A673 (cell line): ENCODE data around the gene SLX4. TPM values are rescaled to one million over a fixed set of nuclear protein-coding genes. Genes with fewer than 3 reads are reported as not detected.

Experiments
- BruUV-seq: library from RNA; stranded (reverse); fragments of 400-500 nt; replicated peaks from 2 replicates; lab custom pipeline; 2021; lab: Mats Ljungman, UMichigan
- CTCF ChIA-PET: fragments of 300-600 bp; sonication (Branson Sonifier 250); formaldehyde crosslinking; loops from one replicate; lab custom pipeline; 2022; ENCODE audit warnings: antibody characterized with exemption; lab: Charles Lee
- POLR2A ChIA-PET: fragments of 300-600 bp; sonication (Branson Sonifier 250); formaldehyde crosslinking; loops from one replicate; lab custom pipeline; 2022; ENCODE audit warnings: antibody characterized with exemption; ENCODE audit not compliant: low non-redundant PET; lab: Charles Lee
- DNase-seq: peaks from one replicate; pipeline ENCODE4 v3.0.0-alpha.2; 2015; ENCODE audit warnings: low spot score
- H3K27ac ChIP-seq: fragments of 200-600 bp; sonication (generic); 2 replicates; pipeline ENCODE4 v1.5.1; 2016; ENCODE audit warnings: mixed run types, low read depth, mild to moderate bottlenecking, mixed read lengths, antibody characterized with exemption, low read length; ENCODE audit not compliant: poor library complexity, severe bottlenecking
- H3K27me3 ChIP-seq: fragments of 200-600 bp; sonication (generic); replicated peaks from 2 replicates; pipeline ENCODE4 v1.6.1; 2017; ENCODE audit warnings: mixed run types, low read depth, mild to moderate bottlenecking, mixed read lengths, antibody characterized with exemption, low read length; ENCODE audit not compliant: insufficient read depth, poor library complexity
- H3K36me3 ChIP-seq: fragments of 200-600 bp; sonication (generic); 2 replicates; pipeline ENCODE4 v1.6.1; 2016; ENCODE audit warnings: mixed run types, mild to moderate bottlenecking, mixed read lengths, antibody characterized with exemption, low read length; ENCODE audit not compliant: insufficient read depth, poor library complexity, severe bottlenecking
- H3K4me1 ChIP-seq: fragments of 200-600 bp; sonication (generic); 2 replicates; pipeline ENCODE4 v1.6.1; 2017; ENCODE audit warnings: mixed run types, mild to moderate bottlenecking, mixed read lengths, antibody characterized with exemption, low read length; ENCODE audit not compliant: insufficient read depth, poor library complexity, severe bottlenecking
- H3K4me3 ChIP-seq: fragments of 200-600 bp; sonication (generic); 2 replicates; pipeline ENCODE4 v1.5.1; 2016; ENCODE audit warnings: low read depth, mixed run types, mild to moderate bottlenecking, mixed read lengths, low read length; ENCODE audit not compliant: poor library complexity, severe bottlenecking
- H3K9me3 ChIP-seq: fragments of 200-600 bp; sonication (generic); 2 replicates; pipeline ENCODE4 v1.6.1; 2016; ENCODE audit warnings: mixed run types, low read depth, mild to moderate bottlenecking, mixed read lengths, antibody characterized with exemption, low read length; ENCODE audit not compliant: poor library complexity, severe bottlenecking
- EZH2 ChIP-seq: fragments of 200-600 bp; sonication (generic); IDR thresholded peaks from 2 replicates; pipeline ENCODE4 v1.6.1; 2017; ENCODE audit warnings: borderline replicate concordance, low read depth, mild to moderate bottlenecking, mixed read lengths, antibody characterized with exemption, low read length; ENCODE audit not compliant: poor library complexity, severe bottlenecking
- intact Hi-C: fragments of 100-400 bp; cut with micrococcal nuclease; formaldehyde crosslinking; loops from one replicate; pipeline ENCODE4 v1.10.0; 2022; ENCODE audit not compliant: unreplicated experiment
- total RNA-seq: library from RNA; stranded (reverse); gene quantifications from 2 replicates; pipeline ENCODE4 v1.2.3, GENCODE V29; 2021
- TF ChIP-seq, protein P1 (sequence below): fragments of 300-800, 200-600 bp; sonication (generic); conservative IDR thresholded peaks from 2 replicates; pipeline ENCODE4 v1.5.1; 2017; ENCODE audit warnings: low read depth, mild to moderate bottlenecking, antibody characterized with exemption, low read length, moderate library complexity, mixed read lengths

Gene SLX4
- total RNA-seq, 1 experiment from 2014 or later, result 15.1 TPM

DNA sequence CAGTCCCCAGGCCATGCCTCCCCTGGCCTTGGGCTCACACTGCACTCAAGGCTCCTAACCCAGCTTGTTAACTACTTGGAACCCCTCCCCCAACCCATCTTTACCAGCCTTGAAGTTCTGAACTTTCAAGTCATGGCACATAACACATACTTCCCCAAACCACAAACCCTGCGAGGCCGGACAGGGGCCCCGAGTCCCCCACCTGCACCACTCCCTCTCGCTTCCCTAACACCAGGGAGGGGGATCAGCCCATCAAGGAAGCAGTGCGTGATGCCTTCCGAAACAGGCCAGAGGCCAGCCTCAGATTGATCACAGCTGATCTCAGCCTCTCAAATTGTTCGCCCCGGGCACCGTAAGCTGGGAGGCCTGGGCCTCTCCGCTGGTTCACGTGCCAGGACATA lies 31.2 kb downstream of the SLX4 start:
- Histone ChIP-seq H3K27me3 (no peaks in the 10 kb centered on the region), H3K4me3 (no peak overlapping the region), H3K27ac (peak overlapping the region; percentile 53), H3K36me3 (peaks cover 8% of the 10 kb centered on the region), H3K4me1 (peaks cover 16% of the 10 kb centered on the region), H3K9me3 (no peaks in the 10 kb centered on the region)
- TF ChIP-seq, protein P1, sequence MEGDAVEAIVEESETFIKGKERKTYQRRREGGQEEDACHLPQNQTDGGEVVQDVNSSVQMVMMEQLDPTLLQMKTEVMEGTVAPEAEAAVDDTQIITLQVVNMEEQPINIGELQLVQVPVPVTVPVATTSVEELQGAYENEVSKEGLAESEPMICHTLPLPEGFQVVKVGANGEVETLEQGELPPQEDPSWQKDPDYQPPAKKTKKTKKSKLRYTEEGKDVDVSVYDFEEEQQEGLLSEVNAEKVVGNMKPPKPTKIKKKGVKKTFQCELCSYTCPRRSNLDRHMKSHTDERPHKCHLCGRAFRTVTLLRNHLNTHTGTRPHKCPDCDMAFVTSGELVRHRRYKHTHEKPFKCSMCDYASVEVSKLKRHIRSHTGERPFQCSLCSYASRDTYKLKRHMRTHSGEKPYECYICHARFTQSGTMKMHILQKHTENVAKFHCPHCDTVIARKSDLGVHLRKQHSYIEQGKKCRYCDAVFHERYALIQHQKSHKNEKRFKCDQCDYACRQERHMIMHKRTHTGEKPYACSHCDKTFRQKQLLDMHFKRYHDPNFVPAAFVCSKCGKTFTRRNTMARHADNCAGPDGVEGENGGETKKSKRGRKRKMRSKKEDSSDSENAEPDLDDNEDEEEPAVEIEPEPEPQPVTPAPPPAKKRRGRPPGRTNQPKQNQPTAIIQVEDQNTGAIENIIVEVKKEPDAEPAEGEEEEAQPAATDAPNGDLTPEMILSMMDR, result no peak
- no peak for TF ChIP-seq EZH2
- ChIA-PET POLR2A (no interaction called here), CTCF (no interaction called here)
- DNase-seq, result no peak
- BruUV-seq, result no TSS peak
- intact Hi-C loops, result no loop called here

DNA sequence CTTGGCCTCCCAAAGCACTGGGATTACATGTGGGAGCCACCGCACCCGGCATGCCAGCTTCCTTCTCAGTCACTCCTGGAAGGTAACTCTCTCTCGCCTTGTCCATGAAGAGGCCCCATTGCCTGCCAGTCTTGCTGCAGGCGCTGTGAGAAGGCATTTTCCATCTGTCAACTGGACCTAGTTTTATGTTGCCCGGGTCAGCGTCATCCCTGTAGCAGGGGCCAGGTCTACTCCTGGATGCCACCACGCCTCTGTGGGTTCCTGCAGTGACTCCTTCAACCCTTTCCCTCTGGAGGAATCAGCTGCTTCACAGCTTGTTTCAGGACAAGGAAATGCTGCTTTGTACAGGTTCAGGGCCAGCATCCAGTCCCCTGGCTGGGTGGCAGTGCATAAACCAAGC lies 31.6 kb downstream of the SLX4 start:
- TF ChIP-seq, protein P1, result no peak
- no peak for TF ChIP-seq EZH2
- ChIA-PET CTCF (no interaction called here), POLR2A (no interaction called here)
- DNase-seq, result no peak
- Histone ChIP-seq H3K36me3 (peaks cover 8% of the 10 kb centered on the region), H3K27me3 (no peaks in the 10 kb centered on the region), H3K27ac (peak overlapping the region; percentile 53), H3K9me3 (no peaks in the 10 kb centered on the region), H3K4me1 (peaks cover 16% of the 10 kb centered on the region), H3K4me3 (no peak overlapping the region)
- intact Hi-C loops, result no loop called here
- no TSS peak for BruUV-seq

DNA sequence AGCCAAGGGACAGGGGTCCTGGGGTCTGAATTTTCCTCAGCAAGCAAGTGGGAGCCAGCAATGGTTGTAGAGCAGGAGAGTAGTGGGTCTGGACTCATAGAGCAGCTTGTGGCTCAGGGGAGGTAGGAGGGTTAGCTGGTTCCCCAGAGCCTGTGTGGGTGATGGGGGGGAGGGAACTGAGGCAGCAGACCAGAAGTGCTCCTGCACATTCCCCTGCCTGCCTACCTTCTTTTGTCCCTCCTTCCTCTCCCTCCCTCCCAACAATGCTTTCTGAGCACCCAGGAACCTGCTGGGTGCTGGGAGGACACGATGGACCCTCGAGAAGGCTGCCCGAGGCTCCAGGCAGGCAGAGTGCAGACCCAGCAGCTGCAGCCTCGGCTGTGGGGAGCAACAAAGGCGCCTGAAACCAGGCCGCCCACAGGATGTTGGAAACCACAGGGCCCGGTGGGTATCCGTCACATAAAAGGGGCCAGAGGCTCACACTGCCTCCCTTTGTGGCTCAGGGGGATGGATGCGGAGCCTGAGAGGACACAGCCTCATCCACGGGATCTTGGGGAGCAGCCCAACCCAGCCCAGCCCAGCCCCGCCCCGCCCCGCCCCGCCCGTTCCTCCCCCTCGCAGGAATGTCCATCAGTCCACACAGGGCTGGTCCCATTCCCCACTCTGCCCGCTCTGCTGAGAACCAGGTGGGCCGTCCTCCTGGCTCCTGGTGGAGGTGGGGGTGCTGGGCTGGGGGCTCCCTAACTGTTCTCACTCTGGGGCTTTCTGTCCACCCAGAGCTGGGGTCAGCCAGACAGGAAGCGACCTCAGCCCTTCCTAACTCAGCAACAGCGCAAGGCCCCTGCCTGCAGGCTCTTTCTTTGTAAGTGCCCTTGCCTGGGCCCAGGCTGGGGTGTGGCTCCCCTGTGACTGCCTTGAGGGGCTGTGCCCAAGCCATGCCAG lies 32.5 kb downstream of the SLX4 start:
- Histone ChIP-seq H3K27me3 (no peaks in the 10 kb centered on the region), H3K9me3 (no peaks in the 10 kb centered on the region), H3K4me3 (no peak overlapping the region), H3K27ac (no peak overlapping the region), H3K36me3 (peaks cover 8% of the 10 kb centered on the region), H3K4me1 (peaks cover 16% of the 10 kb centered on the region)
- no peak for DNase-seq
- no peak for TF ChIP-seq EZH2
- TF ChIP-seq, protein P1, result no peak
- CTCF ChIA-PET, result no interaction called here
- intact Hi-C loops, result no loop called here
- POLR2A ChIA-PET, result no interaction called here
- no TSS peak for BruUV-seq
